K562 (cell line): Measurements from ENCODE around the gene IL6R. TPM values are rescaled to one million over a fixed set of nuclear protein-coding genes. Genes with fewer than 3 reads are reported as not detected.
A peak's percentile ranks its signal among the peaks of the same experiment; 100 is the strongest.

Source experiments
- EP300 ChIP-seq: IDR thresholded peaks from 2 replicates; pipeline ENCODE4 v1.6.1; 2012; ENCODE audit warnings: low read length, improper control_type of control experiment
- ETV1 ChIP-seq: fragments of 450-650 bp; conservative IDR thresholded peaks from 2 replicates; pipeline ENCODE4 v1.6.1; 2016; ENCODE audit warnings: missing genetic modification characterization, control low read depth, low read depth, missing compliant biosample characterization
- HIVEP1 ChIP-seq: fragments of 250-450 bp; sonication (Bioruptor Pico); IDR thresholded peaks from 2 replicates; pipeline ENCODE4 v1.4.0; 2020; ENCODE audit warnings: mild to moderate bottlenecking
- IFI16 ChIP-seq: fragments of 250-450 bp; sonication (Bioruptor Pico); IDR thresholded peaks from 2 replicates; pipeline ENCODE4 v2.1.2; 2022; ENCODE audit warnings: mild to moderate bottlenecking, inconsistent platforms
- MEF2A ChIP-seq: IDR thresholded peaks from 2 replicates; pipeline ENCODE4 v1.6.1; 2011; ENCODE audit warnings: low read depth, mild to moderate bottlenecking, low read length, moderate library complexity; ENCODE audit not compliant: control insufficient read depth
- MYNN ChIP-seq, 2 experiments: sonication (generic); formaldehyde crosslinking in 1 of 2; IDR thresholded peaks; 2 replicates each; pipeline versions ENCODE4 v1.5.0 to v1.6.1; 2016 to 2020; ENCODE audit warnings: antibody characterized with exemption in 1 of 2, missing genetic modification reagents in 1 of 2
- NFE2L1 ChIP-seq: fragments of 450-650 bp; IDR thresholded peaks from 2 replicates; pipeline ENCODE4 v1.6.1; 2016; ENCODE audit warnings: missing genetic modification characterization, low read depth, mild to moderate bottlenecking, missing compliant biosample characterization, moderate library complexity, borderline replicate concordance
- NR2F6 ChIP-seq: fragments of 450-650 bp; formaldehyde crosslinking; IDR thresholded peaks from 2 replicates; pipeline ENCODE4 v1.4.0; 2020; ENCODE audit warnings: mild to moderate bottlenecking
- PHB2 ChIP-seq: fragments of 450-650 bp; IDR thresholded peaks from 2 replicates; pipeline ENCODE4 v1.6.1; 2017; ENCODE audit warnings: low read depth
- PRMT5 ChIP-seq: sonication (generic); formaldehyde crosslinking; IDR thresholded peaks from 2 replicates; pipeline ENCODE4 v1.5.0; 2020; ENCODE audit warnings: missing genetic modification reagents
- PRPF4 ChIP-seq: fragments of 200-400 bp; formaldehyde crosslinking; IDR thresholded peaks from one replicate; pipeline ENCODE4 v1.6.1; 2017; ENCODE audit warnings: low read length, low read depth, mild to moderate bottlenecking; ENCODE audit not compliant: insufficient read depth, poor library complexity, severe bottlenecking
- SP1 ChIP-seq: sonication (generic); formaldehyde crosslinking; IDR thresholded peaks from 2 replicates; pipeline ENCODE4 v1.8.1; 2022; ENCODE audit warnings: mild to moderate bottlenecking, missing genetic modification reagents
- TCF7L2 ChIP-seq: fragments of 150-350 bp; IDR thresholded peaks from 2 replicates; pipeline ENCODE4 v1.6.1; 2016; ENCODE audit warnings: low read depth, mild to moderate bottlenecking, low read length, moderate library complexity
- ZNF232 ChIP-seq: sonication (generic); formaldehyde crosslinking; IDR thresholded peaks from 2 replicates; pipeline ENCODE4 v1.8.0; 2022; ENCODE audit warnings: mild to moderate bottlenecking, missing genetic modification reagents
- ZNF398 ChIP-seq: fragments of 250-450 bp; sonication (Bioruptor Pico); IDR thresholded peaks from 2 replicates; pipeline ENCODE4 v1.8.0; 2021; ENCODE audit warnings: moderate library complexity, mild to moderate bottlenecking, inconsistent platforms
- ZNF589 ChIP-seq: fragments of 200-800 bp; sonication (Bioruptor generic); IDR thresholded peaks from 2 replicates; pipeline ENCODE4 v1.6.1; 2016; ENCODE audit warnings: low read depth, missing genetic modification characterization, missing compliant biosample characterization
- ZNF77 ChIP-seq: fragments of 250-450 bp; sonication (Bioruptor Pico); IDR thresholded peaks from 2 replicates; pipeline ENCODE4 v1.5.0; 2020
- polyA plus RNA-seq, 8 experiments: library from polyadenylated mRNA; depleted of rRNA in 4 of 8; stranded (reverse) in 5 of 8; unstranded in 3 of 8; fragments of >200 nt; fragmentation: Nextera tagmentation in 2 of 8; fragmentation: Illumina TruSeq in 1 of 8; extraction: Ambion mirVana in 2 of 8; extraction: Trizol in 1 of 8; gene quantifications; 2 replicates each; pipeline versions ENCODE4 v1.2.1 to v1.2.3, GENCODE V29; 2011 to 2014; ENCODE audit warnings: inconsistent platforms in 1 of 8, missing spikeins in 1 of 8
- total RNA-seq, 7 experiments: library from RNA; depleted of rRNA in 6 of 7; stranded (reverse); fragments of >200 nt in 6 of 7; fragmentation: Illumina TruSeq in 2 of 7; extraction: Trizol in 2 of 7; gene quantifications; 2 replicates each; pipeline versions ENCODE4 v1.2.1 to v1.2.3, GENCODE V29; 2011 to 2021; ENCODE audit warnings: low replicate concordance in 1 of 7
- TF ChIP-seq, protein P1 (sequence below): fragments of 150-350 bp; conservative IDR thresholded peaks from 2 replicates; pipeline ENCODE4 v1.6.1; 2014; ENCODE audit warnings: low read length
- TF ChIP-seq, protein P2 (sequence below): fragments of 250-450 bp; sonication (Bioruptor Pico); IDR thresholded peaks from 2 replicates; pipeline ENCODE4 v1.9.0; 2021; ENCODE audit warnings: mild to moderate bottlenecking, inconsistent platforms
- TF ChIP-seq, protein P3 (sequence below): sonication (generic); formaldehyde crosslinking; IDR thresholded peaks from 2 replicates; pipeline ENCODE4 v1.8.1; 2023; ENCODE audit warnings: mild to moderate bottlenecking, missing genetic modification reagents

Gene IL6R
- total and polyA plus RNA-seq, 9 of the 15 experiments (the other 6 are each of a cell fraction or from before 2014, with no cell fraction given): 0.05 to 1.1 (median 0.11) TPM; not detected in 2

GRCh38 chr1:154386643-154387352 lies 18.3 kb upstream of the IL6R start (continued):
- TF ChIP-seq, protein P1, sequence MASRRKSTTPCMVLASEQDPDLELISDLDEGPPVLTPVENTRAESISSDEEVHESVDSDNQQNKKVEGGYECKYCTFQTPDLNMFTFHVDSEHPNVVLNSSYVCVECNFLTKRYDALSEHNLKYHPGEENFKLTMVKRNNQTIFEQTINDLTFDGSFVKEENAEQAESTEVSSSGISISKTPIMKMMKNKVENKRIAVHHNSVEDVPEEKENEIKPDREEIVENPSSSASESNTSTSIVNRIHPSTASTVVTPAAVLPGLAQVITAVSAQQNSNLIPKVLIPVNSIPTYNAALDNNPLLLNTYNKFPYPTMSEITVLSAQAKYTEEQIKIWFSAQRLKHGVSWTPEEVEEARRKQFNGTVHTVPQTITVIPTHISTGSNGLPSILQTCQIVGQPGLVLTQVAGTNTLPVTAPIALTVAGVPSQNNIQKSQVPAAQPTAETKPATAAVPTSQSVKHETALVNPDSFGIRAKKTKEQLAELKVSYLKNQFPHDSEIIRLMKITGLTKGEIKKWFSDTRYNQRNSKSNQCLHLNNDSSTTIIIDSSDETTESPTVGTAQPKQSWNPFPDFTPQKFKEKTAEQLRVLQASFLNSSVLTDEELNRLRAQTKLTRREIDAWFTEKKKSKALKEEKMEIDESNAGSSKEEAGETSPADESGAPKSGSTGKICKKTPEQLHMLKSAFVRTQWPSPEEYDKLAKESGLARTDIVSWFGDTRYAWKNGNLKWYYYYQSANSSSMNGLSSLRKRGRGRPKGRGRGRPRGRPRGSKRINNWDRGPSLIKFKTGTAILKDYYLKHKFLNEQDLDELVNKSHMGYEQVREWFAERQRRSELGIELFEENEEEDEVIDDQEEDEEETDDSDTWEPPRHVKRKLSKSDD: no peak
- no peak for TF ChIP-seq PRPF4
- TF ChIP-seq EP300: no peak; the same call in 1 of the 2 replicates
- TF ChIP-seq, protein P2, sequence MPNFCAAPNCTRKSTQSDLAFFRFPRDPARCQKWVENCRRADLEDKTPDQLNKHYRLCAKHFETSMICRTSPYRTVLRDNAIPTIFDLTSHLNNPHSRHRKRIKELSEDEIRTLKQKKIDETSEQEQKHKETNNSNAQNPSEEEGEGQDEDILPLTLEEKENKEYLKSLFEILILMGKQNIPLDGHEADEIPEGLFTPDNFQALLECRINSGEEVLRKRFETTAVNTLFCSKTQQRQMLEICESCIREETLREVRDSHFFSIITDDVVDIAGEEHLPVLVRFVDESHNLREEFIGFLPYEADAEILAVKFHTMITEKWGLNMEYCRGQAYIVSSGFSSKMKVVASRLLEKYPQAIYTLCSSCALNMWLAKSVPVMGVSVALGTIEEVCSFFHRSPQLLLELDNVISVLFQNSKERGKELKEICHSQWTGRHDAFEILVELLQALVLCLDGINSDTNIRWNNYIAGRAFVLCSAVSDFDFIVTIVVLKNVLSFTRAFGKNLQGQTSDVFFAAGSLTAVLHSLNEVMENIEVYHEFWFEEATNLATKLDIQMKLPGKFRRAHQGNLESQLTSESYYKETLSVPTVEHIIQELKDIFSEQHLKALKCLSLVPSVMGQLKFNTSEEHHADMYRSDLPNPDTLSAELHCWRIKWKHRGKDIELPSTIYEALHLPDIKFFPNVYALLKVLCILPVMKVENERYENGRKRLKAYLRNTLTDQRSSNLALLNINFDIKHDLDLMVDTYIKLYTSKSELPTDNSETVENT (CRISPR knock-in tag): peak; percentile 35; the same call in 1 of the 2 replicates
- TF ChIP-seq PRMT5 (CRISPR knock-in tag): no peak
- TF ChIP-seq PHB2: no peak
- no peak for TF ChIP-seq NFE2L1 (tag)
- TF ChIP-seq ETV1 (tag): no peak
- TF ChIP-seq ZNF398 (CRISPR knock-in tag): no peak
- no peak for TF ChIP-seq MEF2A
- TF ChIP-seq ZNF77 (CRISPR knock-in tag): no peak
- TF ChIP-seq, protein P3, sequence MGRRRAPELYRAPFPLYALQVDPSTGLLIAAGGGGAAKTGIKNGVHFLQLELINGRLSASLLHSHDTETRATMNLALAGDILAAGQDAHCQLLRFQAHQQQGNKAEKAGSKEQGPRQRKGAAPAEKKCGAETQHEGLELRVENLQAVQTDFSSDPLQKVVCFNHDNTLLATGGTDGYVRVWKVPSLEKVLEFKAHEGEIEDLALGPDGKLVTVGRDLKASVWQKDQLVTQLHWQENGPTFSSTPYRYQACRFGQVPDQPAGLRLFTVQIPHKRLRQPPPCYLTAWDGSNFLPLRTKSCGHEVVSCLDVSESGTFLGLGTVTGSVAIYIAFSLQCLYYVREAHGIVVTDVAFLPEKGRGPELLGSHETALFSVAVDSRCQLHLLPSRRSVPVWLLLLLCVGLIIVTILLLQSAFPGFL (CRISPR knock-in tag): no peak
- 0 out of 2 replicates have a peak, but pooled peaks have one; percentile 50 for TF ChIP-seq ZNF589 (CRISPR knock-in tag)
- TF ChIP-seq MYNN (IDR thresholded peaks at IDR 0.05): 0 out of 2 replicates have a peak, but pooled peaks have one; percentile 12
- TF ChIP-seq MYNN (CRISPR knock-in tag; IDR thresholded peaks at IDR 0.05): no peak
- TF ChIP-seq TCF7L2: no peak; the same call in 1 of the 2 replicates
- no peak for TF ChIP-seq HIVEP1
- no peak for TF ChIP-seq SP1 (CRISPR knock-in tag)
- no peak for TF ChIP-seq NR2F6 (CRISPR knock-in tag)
- no peak for TF ChIP-seq ZNF232
- no peak for TF ChIP-seq IFI16 (CRISPR knock-in tag)
